ENCODE data around the gene HIRA. TPM values are rescaled to one million over a fixed set of nuclear protein-coding genes. Genes with fewer than 3 reads are reported as not detected.

Gene HIRA
- total RNA-seq, 2 experiments from 2014 or later: 31.2 to 55.7 TPM

GRCh38 chr22:19385221-19385906 is 46.2 kb downstream of the HIRA start:
- ChIA-PET CTCF (ENCODE audit: unreplicated experiment) (no interaction called here), POLR2A (no interaction called here)
- no peaks in the 10 kb centered on the region for H3K4me1 ChIP-seq (ENCODE audit: insufficient read depth, low read length, poor library complexity, severe bottlenecking)
- no peaks in the 10 kb centered on the region for H3K79me2 ChIP-seq (ENCODE audit: insufficient read depth, low read depth, low read length)
- no peak for DNase-seq (ENCODE audit: low spot score)
- H3K9me2 ChIP-seq (ENCODE audit: insufficient read depth, low read length): no peaks in the 10 kb centered on the region
- intact Hi-C loops (cut with micrococcal nuclease; ENCODE audit: unreplicated experiment): no loop called here
- no peak overlapping the region for H3K4me2 ChIP-seq (ENCODE audit: low read length)
- no peaks in the 10 kb centered on the region for H3K9me3 ChIP-seq (ENCODE audit: low read length)
- no TSS peak for BruUV-seq (replicated peaks)
- no peaks in the 10 kb centered on the region for H4K20me1 ChIP-seq (ENCODE audit: insufficient read depth, low read length)
- H3K27ac ChIP-seq (ENCODE audit: low read depth, low read length, poor library complexity, severe bottlenecking): no peak overlapping the region
- TF ChIP-seq EZH2phosphoT487 (IDR thresholded peaks at IDR 0.05; ENCODE audit: borderline replicate concordance, low read depth, low read length): no peak
- TF ChIP-seq CTCF (conservative IDR thresholded peaks at IDR 0.05; ENCODE audit: low read length): no peak
- no peak overlapping the region for H3K4me3 ChIP-seq (ENCODE audit: low read depth, low read length, poor library complexity, severe bottlenecking)
- peaks cover 98% of the 10 kb centered on the region for H3K36me3 ChIP-seq (ENCODE audit: insufficient read depth, low read length)
- no peak overlapping the region for H2AFZ ChIP-seq (ENCODE audit: low read length)

GRCh38 chr22:19383292-19383691 is 48.2 kb downstream of the HIRA start:
- no peak overlapping the region for H3K27ac ChIP-seq (ENCODE audit: low read depth, low read length, poor library complexity, severe bottlenecking)
- no peaks in the 10 kb centered on the region for H3K9me3 ChIP-seq (ENCODE audit: low read length)
- no peaks in the 10 kb centered on the region for H3K79me2 ChIP-seq (ENCODE audit: insufficient read depth, low read depth, low read length)
- peaks cover 91% of the 10 kb centered on the region for H3K36me3 ChIP-seq (ENCODE audit: insufficient read depth, low read length)
- POLR2A ChIA-PET: no interaction called here
- no peak overlapping the region for H2AFZ ChIP-seq (ENCODE audit: low read length)
- H3K4me3 ChIP-seq (ENCODE audit: low read depth, low read length, poor library complexity, severe bottlenecking): no peak overlapping the region
- TF ChIP-seq CTCF (conservative IDR thresholded peaks at IDR 0.05; ENCODE audit: low read length) (no peak), EZH2phosphoT487 (IDR thresholded peaks at IDR 0.05; ENCODE audit: borderline replicate concordance, low read depth, low read length) (no peak)
- no peaks in the 10 kb centered on the region for H3K9me2 ChIP-seq (ENCODE audit: insufficient read depth, low read length)
- CTCF ChIA-PET (ENCODE audit: unreplicated experiment): no interaction called here
- no peaks in the 10 kb centered on the region for H4K20me1 ChIP-seq (ENCODE audit: insufficient read depth, low read length)
- no TSS peak for BruUV-seq (replicated peaks)
- H3K4me1 ChIP-seq (ENCODE audit: insufficient read depth, low read length, poor library complexity, severe bottlenecking): no peaks in the 10 kb centered on the region
- H3K4me2 ChIP-seq (ENCODE audit: low read length): no peak overlapping the region
- intact Hi-C loops (cut with micrococcal nuclease; ENCODE audit: unreplicated experiment): no loop called here
- no peak for DNase-seq (ENCODE audit: low spot score)

- no peak for DNase-seq (ENCODE audit: low spot score)
- intact Hi-C loops (cut with micrococcal nuclease; ENCODE audit: unreplicated experiment): no loop called here
- ChIA-PET CTCF (ENCODE audit: unreplicated experiment) (no interaction called here), POLR2A (interaction anchor here (0.7 to 0.8 kb wide), 2 partner anchors 8 to 278 kb away, joined by 6 to 7 read pairs; no protein-coding TSS in a partner anchor)
- no peak overlapping the region for H2AFZ ChIP-seq (ENCODE audit: low read length)
- H3K27ac ChIP-seq (ENCODE audit: low read depth, low read length, poor library complexity, severe bottlenecking): no peak overlapping the region
- no peak overlapping the region for H3K4me3 ChIP-seq (ENCODE audit: low read depth, low read length, poor library complexity, severe bottlenecking)
- peaks cover 91% of the 10 kb centered on the region for H3K36me3 ChIP-seq (ENCODE audit: insufficient read depth, low read length)
- H3K4me2 ChIP-seq (ENCODE audit: low read length): no peak overlapping the region
- TF ChIP-seq CTCF (conservative IDR thresholded peaks at IDR 0.05; ENCODE audit: low read length) (no peak), EZH2phosphoT487 (IDR thresholded peaks at IDR 0.05; ENCODE audit: borderline replicate concordance, low read depth, low read length) (no peak)
- no peaks in the 10 kb centered on the region for H3K9me3 ChIP-seq (ENCODE audit: low read length)
- no TSS peak for BruUV-seq (replicated peaks)
- no peaks in the 10 kb centered on the region for H3K9me2 ChIP-seq (ENCODE audit: insufficient read depth, low read length)
- H4K20me1 ChIP-seq (ENCODE audit: insufficient read depth, low read length): no peaks in the 10 kb centered on the region
- H3K4me1 ChIP-seq (ENCODE audit: insufficient read depth, low read length, poor library complexity, severe bottlenecking): no peaks in the 10 kb centered on the region
- H3K79me2 ChIP-seq (ENCODE audit: insufficient read depth, low read depth, low read length): no peaks in the 10 kb centered on the region
Measured at GRCh38 chr22:19382240-19382639, 49.3 kb downstream of the HIRA start.

Data from OCI-LY7 (cell line).